ENCODE results near the gene SLC32A1.

The SLC32A1 gene

GRCh38 chr20:38725931-38726803 is 1.9 kb downstream of the SLC32A1 start:
- DNase-seq = peak; percentile 79

GRCh38 chr20:38726804-38727606 is 2.7 kb downstream of the SLC32A1 start:
- peak; percentile 90 for DNase-seq

GRCh38 chr20:38727607-38728190 is 3.4 kb downstream of the SLC32A1 start:
- DNase-seq = no peak

- DNase-seq = no peak
These were observed 4.0 kb downstream of the SLC32A1 start for GRCh38 chr20:38728191-38728781.

GRCh38 chr20:38728911-38729642 is 4.8 kb downstream of the SLC32A1 start:
- DNase-seq = no peak

- no peak for DNase-seq
These were observed 5.5 kb downstream of the SLC32A1 start for GRCh38 chr20:38729767-38730166.

- no peak for DNase-seq
These were observed 6.1 kb downstream of the SLC32A1 start for GRCh38 chr20:38730167-38730988.

- DNase-seq = peak; percentile 75
These were observed 6.9 kb downstream of the SLC32A1 start for GRCh38 chr20:38730989-38731737.

GRCh38 chr20:38731738-38732113 is 7.4 kb downstream of the SLC32A1 start:
- DNase-seq = no peak

- DNase-seq = no peak
These were observed 8.7 kb downstream of the SLC32A1 start for GRCh38 chr20:38732981-38733380.

- DNase-seq = no peak
These were observed 10.9 kb downstream of the SLC32A1 start for GRCh38 chr20:38735172-38735571.

GRCh38 chr20:38737887-38738286 is 13.6 kb downstream of the SLC32A1 start:
- DNase-seq = no peak

GRCh38 chr20:38745757-38746156 is 21.5 kb downstream of the SLC32A1 start:
- DNase-seq = no peak

- DNase-seq = peak; percentile 8
These were observed 23.3 kb downstream of the SLC32A1 start for GRCh38 chr20:38747495-38748096.

- peak; percentile 94 for DNase-seq
These were observed 24.0 kb downstream of the SLC32A1 start, which contains the start of gene ACTR5 for GRCh38 chr20:38748097-38748860. ACTR5 (plus strand) TSS chr20:38748460; CDS start chr20:38748479, 19 bp downstream.

- DNase-seq = peak; percentile 35
These were observed 24.5 kb downstream of the SLC32A1 start for GRCh38 chr20:38748861-38749149.

GRCh38 chr20:38751360-38751976 is 27.2 kb downstream of the SLC32A1 start:
- DNase-seq = peak; percentile 71

GRCh38 chr20:38752029-38752428 is 27.7 kb downstream of the SLC32A1 start:
- DNase-seq = no peak

- DNase-seq = no peak
These were observed 30.6 kb downstream of the SLC32A1 start for GRCh38 chr20:38754924-38755323.

Measured in hematopoietic multipotent progenitor cell treated with erythropoietin and hydrocortisone succinate and interleukin-3 and kit ligand, for 4 days (in vitro differentiated cells).